K562 (cell line): ENCODE data around the gene UBA7. TPM values are rescaled to one million over a fixed set of nuclear protein-coding genes. Genes with fewer than 3 reads are reported as not detected.
A peak's percentile ranks its signal among the peaks of the same experiment; 100 is the strongest.

ENCODE experiments used
- CHD1 ChIP-seq: fragments of 200-600 bp; sonication (generic); IDR thresholded peaks from one replicate; pipeline ENCODE4 v1.6.1; 2012; ENCODE audit warnings: mild to moderate bottlenecking, moderate library complexity, low read length, inconsistent platforms
- CXXC5 ChIP-seq: fragments of 250-450 bp; sonication (Bioruptor Pico); IDR thresholded peaks from 2 replicates; pipeline ENCODE4 v1.8.0; 2022; ENCODE audit warnings: inconsistent platforms, mild to moderate bottlenecking, moderate library complexity
- GABPA ChIP-seq: fragments of 200-800 bp; sonication (Bioruptor generic); conservative IDR thresholded peaks from 2 replicates; pipeline ENCODE4 v1.6.1; 2016; ENCODE audit warnings: low read depth, missing genetic modification characterization, missing compliant biosample characterization
- JUN ChIP-seq, 2 experiments: sonication (generic) in 1 of 2; formaldehyde crosslinking in 1 of 2; IDR thresholded peaks; 2 replicates each; pipeline versions ENCODE4 v1.6.1 to v1.8.0; 2012 to 2022; ENCODE audit warnings: borderline replicate concordance in 2 of 2, mild to moderate bottlenecking in 2 of 2, improper control_type of control experiment in 1 of 2, low read depth in 1 of 2, low read length in 1 of 2, missing genetic modification reagents in 1 of 2
- MEF2A ChIP-seq: IDR thresholded peaks from 2 replicates; pipeline ENCODE4 v1.6.1; 2011; ENCODE audit warnings: low read depth, mild to moderate bottlenecking, low read length, moderate library complexity; ENCODE audit not compliant: control insufficient read depth
- POLR2AphosphoS5 ChIP-seq: IDR thresholded peaks from 2 replicates; pipeline ENCODE4 v1.6.1; 2011; ENCODE audit warnings: mild to moderate bottlenecking, low read depth, low read length, moderate library complexity; ENCODE audit not compliant: control insufficient read depth, insufficient read depth
- SMAD3 ChIP-seq: fragments of 450-650 bp; formaldehyde crosslinking; conservative IDR thresholded peaks from 2 replicates; pipeline ENCODE4 v1.4.0; 2020; ENCODE audit warnings: mild to moderate bottlenecking
- TBP ChIP-seq: optimal IDR thresholded peaks from 2 replicates; pipeline ENCODE3; 2011; ENCODE audit warnings: low read depth, low read length, improper control_type of control experiment
- XRCC4 ChIP-seq: IDR thresholded peaks from one replicate; pipeline ENCODE4 v1.6.1; 2011; ENCODE audit not compliant: insufficient read depth, insufficient read length; ENCODE audit errors: extremely low read depth
- ZC3H4 ChIP-seq: sonication (generic); formaldehyde crosslinking; IDR thresholded peaks from 2 replicates; pipeline ENCODE4 v1.9.0; 2021; ENCODE audit warnings: missing genetic modification reagents, borderline replicate concordance
- ZNF12 ChIP-seq: sonication (generic); formaldehyde crosslinking; IDR thresholded peaks from 2 replicates; pipeline ENCODE4 v1.4.0; 2020; ENCODE audit warnings: mild to moderate bottlenecking, missing genetic modification reagents
- polyA plus RNA-seq, 8 experiments: library from polyadenylated mRNA; depleted of rRNA in 4 of 8; stranded (reverse) in 5 of 8; unstranded in 3 of 8; fragments of >200 nt; fragmentation: Nextera tagmentation in 2 of 8; fragmentation: Illumina TruSeq in 1 of 8; extraction: Ambion mirVana in 2 of 8; extraction: Trizol in 1 of 8; gene quantifications; 2 replicates each; pipeline versions ENCODE4 v1.2.1 to v1.2.3, GENCODE V29; 2011 to 2014; ENCODE audit warnings: inconsistent platforms in 1 of 8, missing spikeins in 1 of 8
- total RNA-seq, 7 experiments: library from RNA; depleted of rRNA in 6 of 7; stranded (reverse); fragments of >200 nt in 6 of 7; fragmentation: Illumina TruSeq in 2 of 7; extraction: Trizol in 2 of 7; gene quantifications; 2 replicates each; pipeline versions ENCODE4 v1.2.1 to v1.2.3, GENCODE V29; 2011 to 2021; ENCODE audit warnings: low replicate concordance in 1 of 7
- TF ChIP-seq, protein P1 (sequence below): fragments of 450-650 bp; IDR thresholded peaks from 2 replicates; pipeline ENCODE4 v1.6.1; 2016; ENCODE audit warnings: mild to moderate bottlenecking
- TF ChIP-seq, protein P2 (sequence below): fragments of 250-450 bp; sonication (Bioruptor Pico); IDR thresholded peaks from 2 replicates; pipeline ENCODE4 v1.5.0; 2021
- TF ChIP-seq, protein P3 (sequence below): IDR thresholded peaks from 3 replicates; pipeline ENCODE4 v1.6.1; 2011; ENCODE audit warnings: borderline replicate concordance, mild to moderate bottlenecking, moderate library complexity; ENCODE audit not compliant: insufficient read length; ENCODE audit errors: extremely low read depth
- TF ChIP-seq, protein P4 (sequence below): fragments of 450-650 bp; formaldehyde crosslinking; conservative IDR thresholded peaks from 2 replicates; pipeline ENCODE4 v1.4.0; 2022; ENCODE audit warnings: mild to moderate bottlenecking, missing genetic modification characterization
- TF ChIP-seq, protein P5 (sequence below): sonication (generic); formaldehyde crosslinking; IDR thresholded peaks from 2 replicates; pipeline ENCODE4 v1.4.0; 2020; ENCODE audit warnings: mild to moderate bottlenecking, missing genetic modification reagents

The UBA7 gene
- total and polyA plus RNA-seq, 9 of the 15 experiments (the other 6 are each of a cell fraction or from before 2014, with no cell fraction given) = 0.17 to 3.3 (median 2.0) TPM

DNA sequence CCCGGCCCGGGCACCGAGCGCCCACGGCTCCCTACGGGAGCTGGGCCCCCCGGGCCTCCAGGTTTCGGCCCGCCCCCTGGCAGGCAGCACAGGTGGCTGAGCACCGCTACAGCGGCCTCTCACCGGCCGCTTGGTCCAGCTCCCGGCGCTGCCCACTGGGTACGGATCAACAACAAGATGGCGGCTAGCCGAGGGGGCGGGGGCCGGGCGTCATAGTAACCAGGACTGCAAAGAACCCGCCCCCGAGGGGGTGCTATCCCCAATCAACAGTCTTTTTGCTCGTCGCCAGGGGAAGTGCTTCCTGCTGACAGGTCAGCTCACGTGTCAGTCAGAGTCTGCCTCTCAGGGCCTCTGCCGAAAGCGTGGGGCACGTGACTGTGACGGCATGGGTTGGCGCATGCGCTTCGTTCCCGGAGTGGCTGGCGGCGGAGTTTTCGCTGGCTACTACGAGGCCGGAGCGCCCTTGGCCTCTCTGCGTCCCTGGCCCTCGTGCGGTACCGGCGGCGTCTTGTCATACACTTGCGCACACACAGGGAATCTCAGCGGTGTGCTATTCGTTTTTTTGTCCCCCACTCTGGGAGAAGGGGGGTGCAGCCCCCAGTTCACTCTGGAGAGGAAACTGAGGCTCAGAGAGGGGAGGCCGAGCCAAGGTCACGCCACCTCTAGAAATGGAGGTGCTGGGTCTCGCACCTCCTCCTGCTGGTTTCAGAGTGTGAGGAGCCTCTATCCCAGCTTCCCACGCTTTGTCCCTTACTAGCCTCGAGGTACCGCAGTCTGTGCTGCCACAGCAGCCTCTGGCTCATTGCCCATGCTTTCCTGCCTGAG lies 27.2 kb downstream of the UBA7 start, which contains the start of gene IP6K1 (continued):
- TF ChIP-seq, protein P1, sequence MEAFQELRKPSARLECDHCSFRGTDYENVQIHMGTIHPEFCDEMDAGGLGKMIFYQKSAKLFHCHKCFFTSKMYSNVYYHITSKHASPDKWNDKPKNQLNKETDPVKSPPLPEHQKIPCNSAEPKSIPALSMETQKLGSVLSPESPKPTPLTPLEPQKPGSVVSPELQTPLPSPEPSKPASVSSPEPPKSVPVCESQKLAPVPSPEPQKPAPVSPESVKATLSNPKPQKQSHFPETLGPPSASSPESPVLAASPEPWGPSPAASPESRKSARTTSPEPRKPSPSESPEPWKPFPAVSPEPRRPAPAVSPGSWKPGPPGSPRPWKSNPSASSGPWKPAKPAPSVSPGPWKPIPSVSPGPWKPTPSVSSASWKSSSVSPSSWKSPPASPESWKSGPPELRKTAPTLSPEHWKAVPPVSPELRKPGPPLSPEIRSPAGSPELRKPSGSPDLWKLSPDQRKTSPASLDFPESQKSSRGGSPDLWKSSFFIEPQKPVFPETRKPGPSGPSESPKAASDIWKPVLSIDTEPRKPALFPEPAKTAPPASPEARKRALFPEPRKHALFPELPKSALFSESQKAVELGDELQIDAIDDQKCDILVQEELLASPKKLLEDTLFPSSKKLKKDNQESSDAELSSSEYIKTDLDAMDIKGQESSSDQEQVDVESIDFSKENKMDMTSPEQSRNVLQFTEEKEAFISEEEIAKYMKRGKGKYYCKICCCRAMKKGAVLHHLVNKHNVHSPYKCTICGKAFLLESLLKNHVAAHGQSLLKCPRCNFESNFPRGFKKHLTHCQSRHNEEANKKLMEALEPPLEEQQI = no peak
- TF ChIP-seq JUN (IDR thresholded peaks at IDR 0.05; ENCODE audit: borderline replicate concordance, low read depth, low read length) (no peak), JUN (CRISPR knock-in tag; IDR thresholded peaks at IDR 0.05; ENCODE audit: borderline replicate concordance) (no peak), CHD1 (no peak), CXXC5 (CRISPR knock-in tag) (peak; percentile 81), MEF2A (no peak), GABPA (tag) (peak; percentile 67), ZNF12 (CRISPR knock-in tag) (no peak), POLR2AphosphoS5 (peak; percentile 47; the same call in 1 of the 2 replicates), XRCC4 (no peak), ZC3H4 (CRISPR knock-in tag) (no peak), SMAD3 (CRISPR knock-in tag) (no peak), TBP (peak; percentile 68)
- TF ChIP-seq, protein P2, sequence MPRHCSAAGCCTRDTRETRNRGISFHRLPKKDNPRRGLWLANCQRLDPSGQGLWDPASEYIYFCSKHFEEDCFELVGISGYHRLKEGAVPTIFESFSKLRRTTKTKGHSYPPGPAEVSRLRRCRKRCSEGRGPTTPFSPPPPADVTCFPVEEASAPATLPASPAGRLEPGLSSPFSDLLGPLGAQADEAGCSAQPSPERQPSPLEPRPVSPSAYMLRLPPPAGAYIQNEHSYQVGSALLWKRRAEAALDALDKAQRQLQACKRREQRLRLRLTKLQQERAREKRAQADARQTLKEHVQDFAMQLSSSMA (CRISPR knock-in tag) = no peak
- TF ChIP-seq, protein P3, sequence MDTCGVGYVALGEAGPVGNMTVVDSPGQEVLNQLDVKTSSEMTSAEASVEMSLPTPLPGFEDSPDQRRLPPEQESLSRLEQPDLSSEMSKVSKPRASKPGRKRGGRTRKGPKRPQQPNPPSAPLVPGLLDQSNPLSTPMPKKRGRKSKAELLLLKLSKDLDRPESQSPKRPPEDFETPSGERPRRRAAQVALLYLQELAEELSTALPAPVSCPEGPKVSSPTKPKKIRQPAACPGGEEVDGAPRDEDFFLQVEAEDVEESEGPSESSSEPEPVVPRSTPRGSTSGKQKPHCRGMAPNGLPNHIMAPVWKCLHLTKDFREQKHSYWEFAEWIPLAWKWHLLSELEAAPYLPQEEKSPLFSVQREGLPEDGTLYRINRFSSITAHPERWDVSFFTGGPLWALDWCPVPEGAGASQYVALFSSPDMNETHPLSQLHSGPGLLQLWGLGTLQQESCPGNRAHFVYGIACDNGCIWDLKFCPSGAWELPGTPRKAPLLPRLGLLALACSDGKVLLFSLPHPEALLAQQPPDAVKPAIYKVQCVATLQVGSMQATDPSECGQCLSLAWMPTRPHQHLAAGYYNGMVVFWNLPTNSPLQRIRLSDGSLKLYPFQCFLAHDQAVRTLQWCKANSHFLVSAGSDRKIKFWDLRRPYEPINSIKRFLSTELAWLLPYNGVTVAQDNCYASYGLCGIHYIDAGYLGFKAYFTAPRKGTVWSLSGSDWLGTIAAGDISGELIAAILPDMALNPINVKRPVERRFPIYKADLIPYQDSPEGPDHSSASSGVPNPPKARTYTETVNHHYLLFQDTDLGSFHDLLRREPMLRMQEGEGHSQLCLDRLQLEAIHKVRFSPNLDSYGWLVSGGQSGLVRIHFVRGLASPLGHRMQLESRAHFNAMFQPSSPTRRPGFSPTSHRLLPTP = no peak
- TF ChIP-seq, protein P4, sequence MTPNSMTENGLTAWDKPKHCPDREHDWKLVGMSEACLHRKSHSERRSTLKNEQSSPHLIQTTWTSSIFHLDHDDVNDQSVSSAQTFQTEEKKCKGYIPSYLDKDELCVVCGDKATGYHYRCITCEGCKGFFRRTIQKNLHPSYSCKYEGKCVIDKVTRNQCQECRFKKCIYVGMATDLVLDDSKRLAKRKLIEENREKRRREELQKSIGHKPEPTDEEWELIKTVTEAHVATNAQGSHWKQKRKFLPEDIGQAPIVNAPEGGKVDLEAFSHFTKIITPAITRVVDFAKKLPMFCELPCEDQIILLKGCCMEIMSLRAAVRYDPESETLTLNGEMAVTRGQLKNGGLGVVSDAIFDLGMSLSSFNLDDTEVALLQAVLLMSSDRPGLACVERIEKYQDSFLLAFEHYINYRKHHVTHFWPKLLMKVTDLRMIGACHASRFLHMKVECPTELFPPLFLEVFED (CRISPR knock-in tag) = no peak
- TF ChIP-seq, protein P5, sequence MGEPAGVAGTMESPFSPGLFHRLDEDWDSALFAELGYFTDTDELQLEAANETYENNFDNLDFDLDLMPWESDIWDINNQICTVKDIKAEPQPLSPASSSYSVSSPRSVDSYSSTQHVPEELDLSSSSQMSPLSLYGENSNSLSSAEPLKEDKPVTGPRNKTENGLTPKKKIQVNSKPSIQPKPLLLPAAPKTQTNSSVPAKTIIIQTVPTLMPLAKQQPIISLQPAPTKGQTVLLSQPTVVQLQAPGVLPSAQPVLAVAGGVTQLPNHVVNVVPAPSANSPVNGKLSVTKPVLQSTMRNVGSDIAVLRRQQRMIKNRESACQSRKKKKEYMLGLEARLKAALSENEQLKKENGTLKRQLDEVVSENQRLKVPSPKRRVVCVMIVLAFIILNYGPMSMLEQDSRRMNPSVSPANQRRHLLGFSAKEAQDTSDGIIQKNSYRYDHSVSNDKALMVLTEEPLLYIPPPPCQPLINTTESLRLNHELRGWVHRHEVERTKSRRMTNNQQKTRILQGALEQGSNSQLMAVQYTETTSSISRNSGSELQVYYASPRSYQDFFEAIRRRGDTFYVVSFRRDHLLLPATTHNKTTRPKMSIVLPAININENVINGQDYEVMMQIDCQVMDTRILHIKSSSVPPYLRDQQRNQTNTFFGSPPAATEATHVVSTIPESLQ = 0 out of 2 replicates have a peak, but pooled peaks have one; percentile 43
